SK-N-MC (cell line): ENCODE results near the gene GSS.

Source experiments
- EZH2 ChIP-seq: fragments of 200-600 bp; sonication (generic); IDR thresholded peaks from one replicate; pipeline ENCODE4 v1.6.1; 2017; ENCODE audit warnings: antibody characterized with exemption
- FOXP2 ChIP-seq: optimal IDR thresholded peaks from 2 replicates; pipeline ENCODE3; 2011; ENCODE audit warnings: mild to moderate bottlenecking, moderate library complexity; ENCODE audit not compliant: insufficient read depth; ENCODE audit errors: extremely low read length, control extremely low read depth
- POLR2AphosphoS5 ChIP-seq: IDR thresholded peaks from 2 replicates; pipeline ENCODE4 v1.6.1; 2012; ENCODE audit warnings: mild to moderate bottlenecking, low read depth, low read length, borderline replicate concordance

GRCh38 chr20:34894723-34895122 lies 60.9 kb downstream of the GSS start:
- TF ChIP-seq POLR2AphosphoS5 (no peak), EZH2 (no peak), FOXP2 (no peak)
